ENCODE data around the gene FBXO3. TPM values are rescaled to one million over a fixed set of nuclear protein-coding genes. Genes with fewer than 3 reads are reported as not detected.

Gene FBXO3
- total RNA-seq, 1 donor from 2014 or later, result 22.3 TPM

DNA sequence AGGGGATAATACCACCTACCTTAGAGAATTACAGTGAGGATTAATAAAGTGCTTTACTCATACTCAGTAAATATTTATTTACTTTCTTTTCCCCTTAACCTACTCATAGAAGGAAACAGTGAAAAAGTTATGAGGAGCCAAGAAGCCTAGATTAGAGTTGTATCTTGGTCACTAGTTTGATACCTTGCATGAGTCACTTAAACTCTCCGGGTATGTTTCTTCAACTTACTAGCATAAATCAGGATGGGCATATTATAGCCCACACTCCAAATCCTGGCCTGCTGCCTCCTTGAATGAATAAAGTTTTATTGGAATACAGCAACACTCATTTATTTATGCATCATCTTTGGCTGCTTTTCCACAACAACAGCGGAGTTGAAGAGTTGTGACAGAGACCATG is 8.2 kb downstream of the FBXO3 start:
- Mint-ChIP-seq H3K36me3 (ENCODE audit: low read depth) (peaks cover 73% of the 10 kb centered on the region), H3K27me3 (no peaks in the 10 kb centered on the region), H3K27ac (no peak overlapping the region), H3K4me3 (no peak overlapping the region), H3K9me3 (peaks cover 3% of the 10 kb centered on the region), H3K4me1 (no peaks in the 10 kb centered on the region)
- TF ChIP-seq CTCF (IDR thresholded peaks at IDR 0.05), result no peak
- CTCF ChIA-PET, result no interaction called here
- no peak for ATAC-seq (ENCODE audit: low read depth)
- DNase-seq, result no peak
- intact Hi-C loops (cut with micrococcal nuclease), result no loop called here
- POLR2A ChIA-PET, result no interaction called here

DNA sequence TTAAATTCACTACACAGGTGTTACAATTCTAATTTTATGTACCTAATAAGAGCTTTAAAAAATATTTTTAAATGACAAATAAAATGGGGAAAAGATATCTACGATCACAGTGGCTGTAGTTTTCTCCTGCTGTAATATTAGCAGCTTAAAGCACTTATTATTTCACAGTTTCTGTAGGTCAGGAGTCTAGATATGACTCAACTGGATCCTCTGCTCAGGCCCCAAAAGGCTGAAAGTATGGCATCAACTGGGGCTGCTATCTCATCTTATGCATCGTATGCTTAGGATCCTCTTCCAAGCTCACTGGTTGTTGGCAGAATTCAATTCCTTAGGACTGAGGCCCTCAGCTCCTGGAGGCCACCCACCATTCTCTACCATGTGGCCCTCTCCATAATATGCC is 12.8 kb downstream of the FBXO3 start:
- CTCF ChIA-PET, result interaction anchor here (1.1 to 1.4 kb wide), 2 partner anchors 10 to 19 kb away, joined by 3 to 6 read pairs; no protein-coding TSS in a partner anchor
- Mint-ChIP-seq H3K27me3 (no peaks in the 10 kb centered on the region), H3K4me1 (no peaks in the 10 kb centered on the region), H3K9me3 (peaks cover 3% of the 10 kb centered on the region), H3K4me3 (no peak overlapping the region), H3K36me3 (ENCODE audit: low read depth) (peaks cover 76% of the 10 kb centered on the region), H3K27ac (peak overlapping the region; percentile 31)
- DNase-seq (no peak), ATAC-seq (ENCODE audit: low read depth) (no peak)
- intact Hi-C loops (cut with micrococcal nuclease), result no loop called here
- POLR2A ChIA-PET, result no interaction called here
- TF ChIP-seq CTCF (IDR thresholded peaks at IDR 0.05), result no peak

- ATAC-seq (ENCODE audit: low read depth), result no peak
- POLR2A ChIA-PET, result no interaction called here
- Mint-ChIP-seq H3K9me3 (no peaks in the 10 kb centered on the region), H3K36me3 (ENCODE audit: low read depth) (peaks cover 64% of the 10 kb centered on the region), H3K4me1 (no peaks in the 10 kb centered on the region), H3K4me3 (no peak overlapping the region), H3K27me3 (no peaks in the 10 kb centered on the region), H3K27ac (no peak overlapping the region)
- no peak for TF ChIP-seq CTCF (IDR thresholded peaks at IDR 0.05)
- CTCF ChIA-PET, result interaction anchor here (1.3 to 1.4 kb wide), 2 partner anchors 11 to 76 kb away, joined by 3 to 5 read pairs; no protein-coding TSS in a partner anchor
- intact Hi-C loops (cut with micrococcal nuclease), result no loop called here
- DNase-seq, result no peak
Observed at GRCh38 chr11:33753304-33753967, 20.9 kb downstream of the FBXO3 start.

DNA sequence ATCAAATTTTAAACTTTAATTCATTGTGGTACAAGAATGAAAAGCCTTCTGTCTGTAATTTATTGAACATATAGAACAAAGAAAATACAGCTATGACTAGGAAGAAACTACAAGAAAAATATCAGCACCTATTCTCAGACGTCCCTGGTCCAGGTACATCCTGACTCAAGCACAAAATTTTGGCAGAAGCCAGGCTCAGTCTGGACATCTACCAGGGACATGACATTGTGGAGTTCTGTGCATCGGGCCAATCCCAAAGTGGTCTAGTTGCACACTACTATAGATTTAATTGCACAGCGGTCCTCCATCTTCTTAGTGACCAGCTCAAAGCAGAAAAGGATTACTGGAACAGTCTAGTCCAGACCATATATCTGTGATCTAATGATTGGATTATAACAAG is 22.4 kb downstream of the FBXO3 start:
- DNase-seq, result no peak
- ChIA-PET CTCF (no interaction called here), POLR2A (no interaction called here)
- intact Hi-C loops (cut with micrococcal nuclease), result no loop called here
- Mint-ChIP-seq H3K27ac (no peak overlapping the region), H3K4me1 (no peaks in the 10 kb centered on the region), H3K9me3 (no peaks in the 10 kb centered on the region), H3K27me3 (no peaks in the 10 kb centered on the region), H3K4me3 (no peak overlapping the region), H3K36me3 (ENCODE audit: low read depth) (peaks cover 67% of the 10 kb centered on the region)
- ATAC-seq (ENCODE audit: low read depth), result no peak
- no peak for TF ChIP-seq CTCF (IDR thresholded peaks at IDR 0.05)

DNA sequence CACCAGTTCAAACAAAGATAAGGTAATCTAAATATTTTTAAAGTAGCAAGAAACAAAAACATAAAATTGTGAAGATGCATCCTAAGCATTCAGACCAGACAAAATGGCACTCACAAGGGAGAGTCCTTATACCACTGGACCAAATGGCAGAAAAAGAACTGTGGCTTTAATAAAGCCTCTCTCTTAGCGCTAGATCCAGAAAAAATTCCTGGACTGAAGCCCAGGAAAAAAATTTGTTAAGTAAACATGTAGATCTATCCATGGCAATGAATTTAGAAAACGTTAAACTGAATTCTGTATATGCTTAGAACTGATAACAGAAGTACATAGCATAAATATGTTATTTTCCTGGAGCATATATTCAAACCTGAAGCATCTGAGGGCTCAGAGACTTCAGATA is 26.3 kb downstream of the FBXO3 start:
- H3K9me3 Mint-ChIP-seq, result no peaks in the 10 kb centered on the region
- POLR2A ChIA-PET, result no interaction called here
- ATAC-seq (ENCODE audit: low read depth) (no peak), DNase-seq (no peak)
- TF ChIP-seq CTCF (IDR thresholded peaks at IDR 0.05), result no peak
- CTCF ChIA-PET, result no interaction called here
- intact Hi-C loops (cut with micrococcal nuclease), result no loop called here
- H3K4me3 Mint-ChIP-seq, result no peak overlapping the region
- H3K36me3 Mint-ChIP-seq (ENCODE audit: low read depth), result peaks cover 70% of the 10 kb centered on the region
- no peaks in the 10 kb centered on the region for H3K4me1 Mint-ChIP-seq
- no peaks in the 10 kb centered on the region for H3K27me3 Mint-ChIP-seq
- H3K27ac Mint-ChIP-seq, result no peak overlapping the region

Measured in activated B cell treated with CpG ODN at 0.5 μM for 24 hours (primary cell).